H1 (cell line): ENCODE measurements around the gene PTPRJ.

Source experiments
- ASH2L ChIP-seq: fragments of 200-600, 300-600 bp; sonication (generic); IDR thresholded peaks from one replicate; pipeline ENCODE4 v1.7.1; 2017; ENCODE audit warnings: low read length
- CEBPB ChIP-seq: IDR thresholded peaks from 2 replicates; pipeline ENCODE4 v1.6.1; 2012; ENCODE audit warnings: low read depth, low read length
- CTCF ChIP-seq, 3 experiments: IDR thresholded peaks; 1 replicate in 2 of 3; 2 replicates in 1 of 3; pipeline versions ENCODE4 v1.5.1 to v1.6.1; 2011; ENCODE audit warnings: low read length in 3 of 3, mild to moderate bottlenecking in 3 of 3, inconsistent platforms in 2 of 3, low read depth in 1 of 3, moderate library complexity in 1 of 3; ENCODE audit not compliant: insufficient read depth in 1 of 3; ENCODE audit errors: control extremely low read depth in 1 of 3
- EP300 ChIP-seq, 2 experiments: IDR thresholded peaks; 1 replicate in 1 of 2; 2 replicates in 1 of 2; pipeline ENCODE4 v1.6.1; 2011 to 2012; ENCODE audit warnings: low read depth in 2 of 2, low read length in 2 of 2, mild to moderate bottlenecking in 2 of 2, borderline replicate concordance in 1 of 2, inconsistent platforms in 1 of 2, moderate library complexity in 1 of 2
- FOSL1 ChIP-seq: IDR thresholded peaks from 2 replicates; pipeline ENCODE4 v1.6.1; 2011; ENCODE audit warnings: mild to moderate bottlenecking, low read depth, low read length, moderate library complexity; ENCODE audit not compliant: insufficient read depth
- HDAC2 ChIP-seq, 2 experiments: fragments of 300-600 bp in 1 of 2; sonication (generic) in 1 of 2; IDR thresholded peaks; 2 replicates each; pipeline ENCODE4 v1.6.1; 2011 to 2012; ENCODE audit warnings: low read depth in 2 of 2, low read length in 2 of 2, mild to moderate bottlenecking in 2 of 2, moderate library complexity in 2 of 2, borderline replicate concordance in 1 of 2, inconsistent platforms in 1 of 2
- JUND ChIP-seq: IDR thresholded peaks from 2 replicates; pipeline ENCODE4 v1.6.1; 2011; ENCODE audit warnings: mild to moderate bottlenecking, improper control_type of control experiment, low read length
- POLR2A ChIP-seq, 2 experiments: IDR thresholded peaks; 1 replicate in 1 of 2; 2 replicates in 1 of 2; pipeline ENCODE4 v1.6.1; 2011; ENCODE audit warnings: low read depth in 2 of 2, low read length in 2 of 2, mild to moderate bottlenecking in 2 of 2; ENCODE audit errors: control extremely low read depth in 1 of 2
- POLR2AphosphoS5 ChIP-seq: IDR thresholded peaks from 2 replicates; pipeline ENCODE4 v1.6.1; 2011; ENCODE audit warnings: low read depth, low read length
- RFX5 ChIP-seq: IDR thresholded peaks from 2 replicates; pipeline ENCODE4 v1.6.1; 2011; ENCODE audit warnings: low read depth, low read length, improper control_type of control experiment, borderline replicate concordance
- TEAD4 ChIP-seq: IDR thresholded peaks from 2 replicates; pipeline ENCODE4 v1.6.1; 2012; ENCODE audit warnings: low read depth, low read length, inconsistent platforms, mixed read lengths
- TF ChIP-seq, protein P1 (sequence below): IDR thresholded peaks from 2 replicates; pipeline ENCODE4 v1.6.1; 2011; ENCODE audit warnings: low read depth, mild to moderate bottlenecking, low read length; ENCODE audit not compliant: insufficient read depth

GRCh38 chr11:48134221-48134922, 154.0 kb downstream of the PTPRJ start:
- TF ChIP-seq POLR2A (IDR thresholded peaks at IDR 0.05; ENCODE audit: control extremely low read depth in 1 of 2, low read depth in 2 of 2, low read length in 2 of 2) (no peak), JUND (no peak), CTCF (IDR thresholded peaks at IDR 0.05; ENCODE audit: control extremely low read depth in 1 of 3, insufficient read depth in 1 of 3, low read depth in 1 of 3, low read length in 3 of 3) (no peak), RFX5 (peak; percentile 75; the same call in 1 of the 2 replicates), CEBPB (no peak), ASH2L (peak; percentile 25), EP300 (IDR thresholded peaks at IDR 0.05; ENCODE audit: borderline replicate concordance in 1 of 2, low read depth in 2 of 2, low read length in 2 of 2) (no peak), HDAC2 (IDR thresholded peaks at IDR 0.05; ENCODE audit: borderline replicate concordance in 1 of 2, low read depth in 2 of 2, low read length in 2 of 2) (no peak), FOSL1 (no peak), TEAD4 (no peak), POLR2AphosphoS5 (no peak)
- TF ChIP-seq, protein P1, sequence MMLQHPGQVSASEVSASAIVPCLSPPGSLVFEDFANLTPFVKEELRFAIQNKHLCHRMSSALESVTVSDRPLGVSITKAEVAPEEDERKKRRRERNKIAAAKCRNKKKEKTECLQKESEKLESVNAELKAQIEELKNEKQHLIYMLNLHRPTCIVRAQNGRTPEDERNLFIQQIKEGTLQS, result no peak
